ENCODE measurements around the gene CDH13.

The CDH13 gene

GRCh38 chr16:83010776-83011720, 384.3 kb downstream of the CDH13 start:
- no peak for DNase-seq

- no peak for DNase-seq
These were observed 385.2 kb downstream of the CDH13 start for GRCh38 chr16:83011939-83012338.

- no peak for DNase-seq
These were observed 386.3 kb downstream of the CDH13 start for GRCh38 chr16:83013071-83013470.

GRCh38 chr16:83019963-83020362, 393.2 kb downstream of the CDH13 start:
- DNase-seq = no peak

GRCh38 chr16:83021045-83021444, 394.3 kb downstream of the CDH13 start:
- DNase-seq = no peak

GRCh38 chr16:83021746-83022145, 395.0 kb downstream of the CDH13 start:
- no peak for DNase-seq

DNA sequence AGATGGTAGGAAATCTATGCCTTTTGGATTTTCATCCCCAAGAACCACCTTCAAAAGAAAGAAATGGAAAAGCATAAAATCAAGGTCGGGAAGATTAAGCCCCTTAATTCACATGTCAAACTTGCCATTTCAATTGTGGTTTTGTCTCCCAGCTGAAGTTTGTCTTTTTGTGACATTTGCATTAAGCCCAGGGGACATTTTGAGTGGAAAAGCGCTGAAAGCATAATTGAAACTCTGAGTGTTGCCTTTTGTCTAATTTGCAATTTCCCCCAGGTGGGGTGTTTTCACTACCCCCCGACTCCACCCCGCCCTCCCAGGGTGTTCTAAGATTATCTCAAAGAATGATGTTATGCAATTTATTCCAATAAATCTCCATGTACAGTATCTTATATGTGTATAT, 396.2 kb downstream of the CDH13 start:
- no peak for DNase-seq

GRCh38 chr16:83023640-83024039, 396.9 kb downstream of the CDH13 start:
- DNase-seq = no peak

DNA sequence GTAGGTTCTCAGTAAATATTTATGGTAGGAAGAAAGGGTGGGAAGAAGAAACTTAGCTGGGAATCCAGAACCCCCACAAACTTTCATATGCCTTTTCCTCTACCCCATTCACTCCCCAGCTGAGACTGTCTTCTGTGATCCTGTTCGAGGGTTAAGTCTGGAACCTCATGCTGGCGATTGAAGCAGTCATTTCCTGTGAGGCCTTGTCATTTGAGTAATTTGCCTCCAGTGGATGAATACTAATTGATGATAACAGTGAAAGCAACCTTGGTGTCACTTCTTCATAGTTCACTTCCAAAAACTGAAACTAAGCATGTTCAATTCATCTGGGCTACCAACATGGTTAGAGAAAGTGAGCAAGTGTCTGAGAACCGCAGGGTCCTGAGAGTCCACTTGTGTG, 401.2 kb downstream of the CDH13 start:
- no peak for DNase-seq

GRCh38 chr16:83029467-83029866, 402.7 kb downstream of the CDH13 start:
- DNase-seq = no peak

- DNase-seq = no peak
These were observed 404.8 kb downstream of the CDH13 start for GRCh38 chr16:83031524-83031923.

- DNase-seq = no peak
These were observed 410.3 kb downstream of the CDH13 start for GRCh38 chr16:83037102-83037501.

- DNase-seq = no peak
These were observed 411.1 kb downstream of the CDH13 start for GRCh38 chr16:83037884-83038283.

GRCh38 chr16:83040174-83040573, 413.4 kb downstream of the CDH13 start:
- DNase-seq = no peak

DNA sequence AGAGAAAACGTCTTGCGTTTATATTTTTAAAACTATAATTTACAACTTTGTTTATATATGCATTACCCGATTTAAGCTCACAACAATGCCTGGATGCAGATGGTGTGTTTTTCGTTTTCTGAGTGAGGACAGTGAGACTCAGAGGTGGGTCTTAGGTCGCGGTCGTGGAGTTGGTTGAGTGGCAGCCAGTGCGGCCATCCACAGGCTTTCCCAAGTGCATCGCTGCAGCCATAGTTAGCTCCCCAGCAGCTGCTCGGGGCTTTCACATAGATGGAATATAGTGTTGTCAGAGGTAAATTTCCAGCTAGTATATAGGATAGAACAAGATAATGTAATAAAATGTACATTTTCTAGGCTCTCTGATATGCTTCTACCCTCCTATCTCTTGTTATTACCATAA, 417.8 kb downstream of the CDH13 start:
- DNase-seq = no peak

GRCh38 chr16:83045790-83046189, 419.0 kb downstream of the CDH13 start:
- DNase-seq = no peak

DNA sequence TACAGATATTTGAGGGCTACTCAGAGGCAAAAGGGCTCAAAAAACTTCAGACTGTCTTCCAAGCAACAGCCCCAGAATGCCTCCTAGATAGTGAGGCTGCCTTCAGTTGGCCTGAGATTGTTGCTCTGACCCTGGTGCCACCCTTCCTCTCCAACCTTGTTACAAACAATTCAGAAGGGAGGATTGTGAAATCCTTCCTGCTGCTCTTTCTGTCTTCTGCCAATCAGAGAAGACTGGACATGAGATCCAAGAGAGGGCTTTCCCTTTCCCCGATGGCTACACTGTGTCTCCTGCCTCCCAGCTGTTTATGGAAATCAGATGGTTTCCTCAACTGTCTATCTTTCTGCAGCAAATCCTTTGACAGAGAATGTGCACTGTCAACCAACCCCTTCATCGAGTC, 419.9 kb downstream of the CDH13 start:
- no peak for DNase-seq

GRCh38 chr16:83051451-83051850, 424.7 kb downstream of the CDH13 start:
- no peak for DNase-seq

DNA sequence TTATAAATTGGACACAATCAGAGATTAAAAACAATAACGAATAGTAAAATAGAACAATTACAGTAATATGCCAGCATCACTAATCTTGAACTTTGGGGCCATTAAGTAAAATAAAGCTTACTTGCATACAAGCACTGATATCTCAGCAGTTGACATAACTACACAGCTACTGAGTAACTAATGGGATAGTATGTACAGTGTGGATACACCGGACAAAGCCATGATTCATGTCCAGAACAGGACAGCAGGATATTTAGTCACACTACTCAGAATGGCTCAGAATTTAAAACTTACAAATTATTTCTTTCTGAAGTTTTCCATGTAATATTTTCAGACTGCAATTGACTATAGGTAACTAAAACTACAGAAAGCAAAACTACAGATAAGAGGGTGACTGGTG, 427.5 kb downstream of the CDH13 start:
- DNase-seq = no peak

DNA sequence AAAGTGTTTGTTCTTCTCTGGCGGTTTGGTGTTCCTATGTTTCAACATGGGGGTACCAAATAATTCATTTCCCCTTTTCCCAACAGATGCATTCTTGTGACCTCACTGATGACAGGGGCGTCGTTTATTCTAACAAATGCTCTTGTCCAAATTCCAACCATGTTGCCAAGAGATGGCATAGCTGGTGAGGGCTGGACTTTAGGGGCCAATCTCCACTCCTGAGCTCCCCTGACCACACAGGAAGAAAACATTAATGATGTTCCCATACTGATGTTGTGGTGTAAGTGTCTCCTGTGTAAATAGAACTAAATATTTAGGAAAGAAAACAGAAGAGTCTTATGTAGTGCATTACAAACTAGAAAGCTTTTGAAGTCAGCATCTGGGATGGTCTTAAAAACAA, 431.6 kb downstream of the CDH13 start:
- no peak for DNase-seq

- no peak for DNase-seq
These were observed 432.5 kb downstream of the CDH13 start for GRCh38 chr16:83059237-83059636.

GRCh38 chr16:83066011-83066410, 439.2 kb downstream of the CDH13 start:
- DNase-seq = no peak

DNA sequence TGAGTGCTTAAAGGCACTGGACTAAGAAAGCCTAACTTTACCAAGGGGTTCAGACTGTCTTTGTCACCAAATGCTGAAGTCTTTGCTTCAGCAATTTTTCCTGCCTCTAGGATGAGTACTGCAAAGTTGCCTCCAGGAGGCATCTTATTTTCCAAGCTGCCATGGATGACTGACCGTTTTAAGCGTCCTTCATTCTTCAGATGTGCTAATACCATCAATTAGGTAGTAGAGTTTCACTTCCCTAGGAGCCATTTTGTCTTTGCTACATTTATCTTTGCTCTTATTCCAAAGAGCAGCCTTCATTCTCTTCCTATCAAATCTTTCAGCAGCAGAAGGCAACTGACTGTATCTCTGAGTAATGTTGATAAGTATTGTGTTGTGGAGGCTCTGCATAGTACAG, 440.1 kb downstream of the CDH13 start:
- no peak for DNase-seq

DNA sequence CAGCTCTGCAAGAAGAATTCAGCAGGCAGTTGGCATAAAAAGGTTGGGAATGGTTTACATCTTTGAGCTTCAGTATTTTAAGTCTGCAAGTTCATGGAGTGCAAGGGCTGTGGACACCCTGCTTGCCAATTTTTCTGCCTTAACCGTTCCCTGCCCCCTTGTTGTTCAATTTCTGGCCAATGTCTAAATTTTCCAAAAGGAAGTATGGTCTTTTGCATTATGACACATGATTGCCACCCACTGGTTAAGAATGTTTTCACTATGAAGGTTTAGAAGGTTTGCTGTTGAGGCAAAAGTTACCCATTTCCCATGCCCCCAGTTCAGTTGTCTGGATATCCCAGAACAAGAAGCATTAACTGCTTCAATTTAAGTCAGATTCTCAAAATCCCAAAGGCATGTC, 441.9 kb downstream of the CDH13 start:
- DNase-seq = no peak
